HG03025 (cell line): ENCODE results near the gene CDCA8.
A peak's percentile ranks its signal among the peaks of the same experiment; 100 is the strongest.
"Not testable (repeated sequence)": the region's sequence is repeated elsewhere in the genome, so short reads cannot be mapped to it uniquely, and the experiment has no call there.

Experiments used
- ATAC-seq: cut with Tn5 transposase; IDR thresholded peaks from one replicate; pipeline ENCODE4 v1.9.1; 2021; ENCODE audit warnings: mild to moderate bottlenecking, moderate library complexity; ENCODE audit not compliant: unreplicated experiment, low FRiP score

CDCA8 gene

DNA sequence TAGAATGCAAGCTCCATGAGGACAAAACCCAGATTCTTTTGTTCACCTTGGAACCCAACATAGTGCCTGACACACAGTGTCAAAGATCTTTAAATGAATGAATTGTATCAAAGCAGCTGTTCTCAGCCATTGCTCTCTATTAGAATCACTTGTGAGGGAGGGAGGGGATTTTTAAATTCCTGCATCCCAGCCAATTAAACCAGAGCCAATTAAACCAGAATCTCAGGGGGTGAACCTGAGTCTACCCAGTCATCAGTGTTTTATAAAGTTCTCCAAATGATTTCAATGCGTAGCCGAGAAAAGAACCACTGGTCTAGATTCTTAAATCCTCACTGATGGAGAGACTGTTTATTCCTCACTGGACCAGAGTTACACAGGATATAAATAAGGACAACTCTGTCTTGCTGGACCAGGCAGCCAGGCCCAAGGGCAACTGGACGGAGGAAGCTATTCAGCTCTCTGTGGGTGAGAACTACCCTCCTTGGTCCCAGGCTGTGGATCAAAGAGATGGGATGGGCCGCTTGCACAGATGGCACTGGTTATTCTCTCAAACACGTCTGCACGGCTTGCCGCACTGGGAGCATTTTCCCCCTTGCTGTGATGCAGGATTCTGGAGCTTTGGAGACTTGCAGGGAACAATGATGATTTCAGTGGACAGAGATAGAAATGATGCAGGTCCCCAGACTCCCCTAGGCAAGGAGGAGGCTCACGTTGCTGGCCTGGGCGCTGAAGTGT lies 20.0 kb upstream of the CDCA8 start:
- ATAC-seq, result no peak

DNA sequence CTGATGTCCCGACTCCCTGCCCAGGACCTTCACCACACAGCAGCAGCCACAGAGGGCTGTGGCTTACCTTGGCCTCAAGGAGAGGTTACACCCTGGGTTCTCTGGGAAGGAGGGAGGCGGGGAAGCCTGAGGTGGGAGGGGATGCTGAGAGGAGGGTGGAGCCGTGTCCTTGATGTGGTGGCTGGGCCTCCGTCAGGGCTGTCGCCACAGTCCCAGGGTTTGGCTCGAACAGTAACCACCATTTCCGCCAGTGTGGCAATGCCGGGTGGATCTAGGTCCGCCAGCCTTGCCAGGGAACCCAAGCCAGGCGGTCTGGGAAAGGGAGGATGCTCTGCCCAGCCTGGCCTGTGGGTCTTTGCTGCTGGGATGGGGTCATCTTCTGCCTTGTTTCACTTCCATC lies 18.4 kb upstream of the CDCA8 start:
- ATAC-seq, result no peak

DNA sequence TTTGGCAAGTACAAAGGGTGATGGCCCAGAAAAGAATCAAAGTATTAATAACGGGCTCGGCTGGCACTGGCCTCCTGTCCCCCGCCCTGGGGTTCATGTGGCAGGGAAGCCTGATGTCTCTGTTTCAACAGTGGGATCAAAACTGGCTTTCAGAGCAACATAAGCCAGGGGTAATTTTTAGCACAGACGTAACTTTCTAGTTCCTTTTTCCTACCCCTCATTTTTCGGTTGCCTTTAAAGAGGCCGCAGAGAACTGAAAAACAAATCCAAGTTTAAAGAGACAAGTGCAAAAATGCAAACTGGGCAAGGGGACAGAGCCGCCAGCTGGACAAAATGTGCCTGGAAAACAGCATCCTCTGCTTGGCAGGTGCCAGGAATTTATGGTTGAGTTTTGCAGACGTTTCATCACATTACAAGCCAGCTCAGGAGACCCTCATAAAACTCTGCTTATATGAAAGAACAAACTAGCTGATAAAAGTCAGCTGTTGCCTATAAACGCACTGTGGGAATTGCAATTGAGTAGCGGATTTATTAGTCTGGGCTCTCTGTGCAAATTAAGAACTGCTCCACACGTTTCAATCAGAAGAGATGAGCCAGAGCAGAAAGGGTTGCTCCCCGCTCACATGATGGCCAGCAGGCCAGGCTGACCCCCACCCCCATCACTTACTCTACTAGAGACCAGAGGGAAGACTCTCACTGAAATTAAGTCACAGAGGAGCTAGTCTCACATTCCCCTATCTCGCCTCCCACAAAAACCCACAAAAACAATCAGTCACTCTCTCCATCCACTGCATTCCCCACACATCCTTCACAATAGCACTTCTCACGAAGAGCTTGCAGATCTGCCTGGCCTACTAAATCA lies 15.8 kb upstream of the CDCA8 start:
- ATAC-seq, result no peak

DNA sequence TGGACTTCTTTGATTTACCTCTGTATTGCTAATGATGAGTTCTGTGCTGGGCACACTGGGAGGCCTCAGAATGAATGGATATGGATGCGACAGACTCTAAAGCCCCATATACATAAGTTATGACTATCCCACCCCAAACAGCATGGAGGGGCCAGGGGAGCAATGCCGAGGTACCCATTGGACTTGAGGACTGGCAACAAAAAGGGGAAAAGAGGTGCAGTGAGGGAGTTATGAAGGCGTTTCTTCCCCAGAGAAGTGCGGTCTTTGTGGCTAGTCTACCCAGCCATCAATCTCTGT lies 15.2 kb upstream of the CDCA8 start:
- no peak for ATAC-seq

DNA sequence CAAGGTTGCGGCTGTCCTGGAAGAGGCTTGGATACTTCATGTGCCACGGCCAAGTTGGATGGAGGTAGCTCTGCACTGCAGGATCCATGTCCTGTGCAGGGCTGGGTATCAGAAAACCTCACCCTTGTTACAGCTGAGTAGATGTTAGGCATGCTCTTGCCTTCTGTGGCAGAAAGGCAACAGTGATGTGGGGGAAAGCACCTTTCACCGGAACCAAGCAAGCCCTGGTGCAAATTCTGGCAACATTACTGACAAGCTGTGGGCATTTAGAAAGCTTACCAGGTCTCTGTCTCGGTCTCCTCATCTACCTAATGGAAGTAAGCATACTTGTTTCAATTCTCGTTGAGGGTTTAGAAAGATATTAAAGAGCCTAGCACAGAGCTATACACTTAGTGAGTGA lies 14.5 kb upstream of the CDCA8 start:
- ATAC-seq, result no peak

DNA sequence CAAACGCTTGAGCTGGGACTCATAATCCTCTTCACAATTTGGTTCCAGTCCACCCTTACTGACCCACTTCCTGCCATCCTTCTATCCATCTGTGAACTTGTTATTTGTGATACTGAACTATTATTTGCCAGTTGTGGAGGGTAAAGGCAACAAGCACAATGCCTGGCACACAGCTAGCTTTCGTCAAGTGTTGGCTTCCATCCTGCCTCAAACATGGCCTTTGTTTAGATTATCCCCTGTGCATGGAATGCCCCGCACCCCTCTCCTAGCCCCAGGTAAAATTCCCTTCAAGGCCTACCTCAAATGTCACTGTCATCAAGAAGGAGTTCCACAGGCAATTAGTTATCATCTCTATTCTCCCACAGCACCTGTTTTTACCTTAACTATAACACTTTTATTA lies 11.4 kb upstream of the CDCA8 start:
- ATAC-seq, result no peak

DNA sequence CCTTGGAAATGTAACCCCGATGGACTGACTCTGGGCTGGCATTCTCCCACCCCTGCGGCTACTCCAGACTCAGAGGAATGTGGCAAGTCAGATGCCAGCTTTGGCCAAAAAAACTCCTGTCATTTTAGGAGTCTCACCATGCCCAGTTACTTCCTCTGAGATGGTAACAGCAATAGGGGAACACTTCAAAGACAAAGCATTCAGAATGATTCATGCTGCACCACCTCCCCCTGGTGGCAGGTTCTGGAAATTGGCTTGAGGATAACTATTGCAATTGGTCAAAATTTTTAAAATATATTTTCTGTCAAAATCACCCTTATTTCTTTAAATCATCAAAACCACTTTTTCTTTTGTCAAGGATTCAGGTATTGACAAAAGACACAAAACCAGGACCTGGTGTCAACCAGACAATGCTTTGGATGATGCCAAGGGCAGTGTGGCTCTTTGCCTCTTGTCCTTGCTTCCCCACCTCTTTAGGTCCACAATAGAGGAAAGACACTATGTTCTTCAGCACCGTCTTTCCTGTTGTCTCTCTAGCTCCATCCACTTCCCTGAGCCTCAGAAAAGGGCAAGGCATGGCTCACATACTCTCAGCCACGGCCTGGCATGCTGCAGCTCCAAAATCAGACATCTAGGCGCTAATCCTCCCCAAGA lies 9.9 kb upstream of the CDCA8 start:
- no peak for ATAC-seq

DNA sequence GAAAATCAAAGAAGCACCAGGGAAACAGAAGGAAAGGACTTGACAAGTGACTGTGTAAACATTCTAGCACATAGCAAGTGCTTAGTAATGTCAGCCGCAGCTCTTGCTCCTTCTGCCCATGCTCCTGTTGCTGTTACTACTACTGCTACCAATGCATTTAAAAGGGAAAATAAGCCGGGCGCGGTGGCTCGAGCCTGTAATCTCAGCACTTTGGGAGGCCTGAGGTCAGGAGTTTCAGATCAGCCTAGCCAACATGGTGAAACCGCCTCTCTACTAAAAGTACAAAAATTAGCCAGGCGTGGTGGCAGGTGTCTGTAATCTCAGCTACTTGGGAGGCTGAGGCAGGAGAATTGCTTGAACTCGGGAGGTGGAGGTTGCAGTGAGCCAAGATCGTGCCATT lies 8.1 kb upstream of the CDCA8 start:
- ATAC-seq, result not testable (repeated sequence)

DNA sequence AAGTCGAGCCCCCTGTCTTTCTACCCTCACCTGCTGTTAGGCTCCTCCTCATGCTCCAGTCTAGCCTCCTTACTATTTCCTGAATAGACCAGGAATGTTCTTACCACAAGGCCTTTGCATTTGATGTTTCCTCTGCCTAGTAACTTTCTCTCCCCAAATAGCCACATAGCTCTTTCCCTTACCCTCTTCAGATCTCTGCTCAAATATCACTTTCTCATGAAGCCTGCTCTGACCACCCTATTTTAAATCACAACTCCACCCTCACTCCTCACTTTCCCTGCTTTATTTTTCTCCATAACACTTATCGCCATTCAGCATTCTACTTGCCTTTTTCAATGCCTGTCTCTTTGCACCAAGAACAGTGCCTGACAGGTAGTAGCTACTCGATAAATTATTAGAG lies 6.6 kb upstream of the CDCA8 start:
- ATAC-seq, result no peak

DNA sequence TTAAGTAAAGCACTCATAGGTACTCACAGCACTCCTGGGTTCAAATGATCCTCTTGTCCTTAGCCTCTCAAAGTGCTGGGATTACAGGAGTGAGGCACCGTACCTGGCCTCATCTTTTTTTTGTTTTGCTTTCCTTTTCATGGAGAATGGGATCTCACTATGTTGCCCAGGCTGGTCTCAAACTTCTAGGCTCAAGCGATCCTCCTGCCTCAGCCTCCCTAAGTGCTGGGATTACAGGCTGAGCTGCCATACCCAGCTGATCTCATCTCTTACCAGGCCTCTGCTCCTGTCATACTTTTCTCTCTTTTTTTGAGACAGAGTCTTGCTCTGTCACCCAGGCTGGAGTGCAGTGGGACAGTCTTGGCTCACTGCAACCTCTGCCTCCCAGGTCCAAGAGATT lies 4.6 kb upstream of the CDCA8 start:
- ATAC-seq, result not testable (repeated sequence)

DNA sequence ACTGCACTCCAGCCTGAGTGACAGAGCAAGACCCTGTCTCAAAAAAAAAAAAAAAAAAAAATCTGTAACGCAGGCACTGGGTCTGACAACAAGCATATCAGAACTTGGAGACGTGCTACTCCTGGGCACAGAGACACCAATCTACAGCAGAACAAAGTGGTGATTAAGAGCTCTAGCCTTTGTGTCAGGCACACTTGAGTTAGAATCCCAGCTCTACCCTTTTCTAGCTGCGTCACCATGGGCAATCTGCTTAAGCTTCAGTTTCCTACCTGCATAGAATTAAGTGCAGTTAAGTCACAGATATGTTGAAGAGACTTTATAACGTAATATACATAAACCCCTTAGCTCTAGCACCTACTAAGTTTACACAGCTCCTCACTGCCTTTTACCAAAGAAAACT lies 3.4 kb upstream of the CDCA8 start:
- ATAC-seq, result no peak

DNA sequence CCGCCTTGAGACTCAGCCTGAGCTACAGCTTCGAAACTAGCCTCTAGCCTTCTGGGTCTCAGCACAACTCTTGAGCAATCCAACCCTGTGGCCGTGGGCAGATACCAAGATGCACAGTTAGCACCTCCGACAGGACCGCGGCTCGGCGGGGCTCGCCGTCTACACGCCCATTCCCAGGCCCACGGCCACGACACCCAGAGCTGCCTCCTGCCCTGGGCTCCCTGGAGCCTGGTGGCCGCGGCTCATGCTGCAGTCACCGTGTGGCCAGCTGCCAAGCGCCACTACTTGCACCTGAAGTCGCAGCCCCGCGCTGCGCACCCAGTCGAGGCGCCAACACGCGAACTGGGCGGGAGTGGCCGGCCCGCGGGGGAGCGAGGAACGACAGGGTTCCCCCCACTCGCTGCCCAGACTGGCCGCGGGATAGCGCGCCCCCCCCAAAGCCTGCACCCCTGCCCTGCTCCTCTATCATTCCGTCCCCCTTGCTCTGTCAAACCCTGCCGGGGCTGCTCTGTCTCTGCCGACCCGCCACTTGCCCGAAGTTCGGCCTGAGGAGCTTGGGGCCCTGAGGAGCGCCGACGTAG lies 729 bp upstream of the CDCA8 start:
- peak; percentile 8 for ATAC-seq

DNA sequence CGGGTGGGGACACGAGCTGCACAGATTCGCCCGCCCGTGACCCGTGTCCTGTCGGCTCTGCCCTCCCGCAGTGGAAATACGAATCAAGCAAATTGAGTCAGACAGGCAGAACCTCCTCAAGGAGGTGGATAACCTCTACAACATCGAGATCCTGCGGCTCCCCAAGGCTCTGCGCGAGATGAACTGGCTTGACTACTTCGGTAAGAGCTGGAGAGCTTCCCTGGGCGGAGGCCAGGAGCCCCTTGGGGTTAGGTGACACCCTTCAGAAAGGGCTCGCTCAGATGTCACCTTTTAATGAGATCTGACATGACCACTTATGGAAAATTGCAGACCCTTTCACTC lies 489 bp downstream of the CDCA8 start:
- ATAC-seq, result no peak

DNA sequence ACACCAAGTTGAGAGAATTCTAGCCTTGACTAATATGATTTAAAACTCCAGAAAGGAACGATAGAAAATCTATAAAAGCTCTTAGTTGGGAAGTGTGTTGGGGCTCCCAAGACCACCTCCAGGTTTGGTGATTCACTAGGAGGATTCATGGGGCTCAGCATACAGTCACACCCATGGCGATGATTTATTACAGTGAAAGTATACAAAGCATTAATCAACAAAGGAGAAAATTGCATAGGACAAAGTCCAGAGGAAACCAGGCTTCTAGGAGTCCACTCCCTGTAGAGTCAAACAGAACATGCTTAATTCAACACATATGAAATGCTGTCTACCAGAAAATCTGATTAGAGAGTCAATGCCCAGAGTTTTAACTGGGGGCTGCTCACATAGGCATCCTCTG lies 4.8 kb downstream of the CDCA8 start:
- no peak for ATAC-seq

DNA sequence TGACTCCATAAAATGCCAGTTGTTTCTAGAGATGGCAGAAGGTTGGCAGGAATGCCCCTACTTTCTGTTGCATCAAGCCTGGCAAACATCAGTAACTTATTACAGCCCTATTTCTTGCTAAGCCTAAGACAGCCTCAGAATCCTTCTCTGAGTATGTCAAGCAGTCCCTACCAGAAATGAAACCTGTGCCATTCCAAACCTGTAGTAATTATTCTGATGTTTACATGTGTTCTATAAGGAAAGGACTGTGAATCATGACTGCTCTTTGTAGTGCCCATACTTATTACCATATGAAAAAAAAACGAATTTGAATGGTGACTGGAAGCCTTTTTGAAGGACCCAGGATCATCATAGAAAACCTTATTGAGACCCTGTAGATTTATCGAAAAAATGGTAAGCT lies 5.4 kb downstream of the CDCA8 start:
- ATAC-seq, result no peak

DNA sequence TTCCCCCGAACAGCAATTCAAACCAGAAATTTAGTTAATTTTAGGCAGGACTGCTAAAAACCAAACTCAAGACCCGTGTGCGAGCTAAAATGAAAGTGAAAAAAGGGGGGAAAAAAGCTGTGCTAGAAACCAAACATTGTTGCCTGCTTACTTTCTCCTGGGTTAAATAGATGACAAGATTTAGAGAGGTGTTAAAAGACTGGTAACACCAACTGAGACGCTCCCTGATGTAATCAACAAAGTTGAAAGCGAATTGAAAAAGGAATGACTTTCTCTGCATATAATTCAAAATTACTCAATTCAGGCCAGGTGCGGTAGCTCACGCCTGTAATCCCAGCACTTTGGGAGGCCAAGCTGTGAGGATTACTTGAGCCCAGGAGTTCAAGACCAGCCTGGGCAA lies 6.8 kb downstream of the CDCA8 start:
- no peak for ATAC-seq

DNA sequence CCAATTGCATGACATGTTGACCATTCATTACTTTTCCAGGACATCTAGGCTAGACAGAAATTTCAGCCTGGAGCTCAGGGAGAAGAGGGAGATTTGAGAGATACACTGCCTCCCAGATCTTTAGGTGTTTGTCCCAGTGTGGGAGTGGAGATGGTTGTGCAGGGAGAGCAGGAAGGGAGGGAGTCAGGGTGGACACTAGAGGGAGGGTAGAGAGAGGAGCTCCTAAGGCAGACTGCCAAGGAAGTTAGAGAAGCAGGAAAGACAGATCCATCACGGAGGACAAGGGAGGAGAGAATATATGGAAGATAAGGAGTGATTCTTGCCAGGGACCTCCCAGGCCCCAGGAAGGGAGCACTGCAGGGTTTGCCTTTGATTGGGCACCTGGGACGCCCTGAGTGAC lies 8.7 kb downstream of the CDCA8 start:
- ATAC-seq, result no peak

DNA sequence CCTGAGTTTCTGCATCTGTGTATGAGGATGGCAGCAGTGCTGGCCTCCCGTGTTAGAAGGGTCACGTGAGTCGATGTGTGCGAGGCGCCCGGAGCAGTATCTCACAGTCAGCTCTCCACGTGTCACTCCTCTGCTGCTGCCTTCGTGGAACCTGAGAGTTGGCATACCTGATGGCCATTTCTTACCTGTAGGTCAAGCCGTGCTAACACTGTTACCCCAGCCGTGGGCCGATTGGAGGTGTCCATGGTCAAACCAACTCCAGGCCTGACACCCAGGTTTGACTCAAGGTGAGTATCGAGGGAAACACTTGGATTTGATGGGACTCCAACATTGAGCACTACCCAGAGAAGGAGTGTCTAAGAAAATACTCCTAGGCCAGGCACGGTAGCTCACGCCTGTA lies 10.7 kb downstream of the CDCA8 start:
- ATAC-seq, result no peak

DNA sequence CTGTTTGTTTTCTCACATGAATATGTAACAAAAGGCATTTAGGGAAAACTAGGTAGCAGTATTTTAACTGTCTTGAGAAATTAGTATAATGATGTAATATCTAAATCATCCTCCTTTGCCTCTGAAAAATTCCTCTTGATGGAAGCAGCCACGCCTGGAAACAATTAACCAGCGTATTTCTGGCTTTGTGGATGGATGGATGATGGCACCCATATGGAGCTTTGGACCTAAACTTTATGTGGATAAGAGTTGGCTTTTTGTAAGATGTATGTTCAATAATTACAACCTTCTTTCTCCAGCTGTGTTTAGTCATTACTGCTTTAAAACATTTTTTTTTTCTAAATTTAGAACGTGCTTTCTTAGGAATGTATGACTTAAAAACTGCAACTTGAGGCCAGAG lies 12.7 kb downstream of the CDCA8 start:
- ATAC-seq, result no peak

DNA sequence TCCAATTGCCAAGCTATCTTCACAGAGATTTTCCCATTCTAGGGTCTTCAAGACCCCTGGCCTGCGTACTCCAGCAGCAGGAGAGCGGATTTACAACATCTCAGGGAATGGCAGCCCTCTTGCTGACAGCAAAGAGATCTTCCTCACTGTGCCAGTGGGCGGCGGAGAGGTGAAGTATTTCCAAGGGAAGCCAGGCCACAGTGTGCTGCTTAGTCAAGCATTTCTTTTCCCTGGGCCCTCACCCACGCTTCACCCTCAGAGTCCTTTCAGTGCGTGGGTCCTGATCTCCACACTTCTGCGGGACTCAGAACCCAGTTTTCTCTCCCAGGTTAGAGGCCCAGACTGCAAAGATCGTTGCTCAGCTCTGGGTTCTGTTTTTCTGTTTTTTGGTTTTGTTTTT lies 13.1 kb downstream of the CDCA8 start:
- ATAC-seq, result no peak

DNA sequence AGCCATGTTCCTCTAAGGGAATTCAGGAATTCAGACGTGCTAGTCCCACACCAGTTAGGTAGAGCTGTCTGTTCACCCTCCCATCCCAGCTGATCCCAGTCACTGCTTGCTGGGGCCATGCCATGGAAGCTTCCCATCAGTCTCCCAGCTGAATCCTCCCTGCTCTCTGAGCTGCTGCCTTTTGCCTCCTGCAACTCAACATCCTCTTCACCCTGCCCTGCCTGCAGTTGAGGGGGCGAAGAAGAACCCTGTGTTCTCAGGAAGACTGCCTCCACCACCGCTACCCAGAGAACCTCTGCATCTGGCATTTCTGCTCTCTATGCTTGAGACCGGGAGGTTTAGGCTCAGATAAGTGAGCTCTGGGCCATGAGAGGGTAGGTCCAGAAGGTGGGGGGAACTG lies 16.2 kb downstream of the CDCA8 start:
- no peak for ATAC-seq

DNA sequence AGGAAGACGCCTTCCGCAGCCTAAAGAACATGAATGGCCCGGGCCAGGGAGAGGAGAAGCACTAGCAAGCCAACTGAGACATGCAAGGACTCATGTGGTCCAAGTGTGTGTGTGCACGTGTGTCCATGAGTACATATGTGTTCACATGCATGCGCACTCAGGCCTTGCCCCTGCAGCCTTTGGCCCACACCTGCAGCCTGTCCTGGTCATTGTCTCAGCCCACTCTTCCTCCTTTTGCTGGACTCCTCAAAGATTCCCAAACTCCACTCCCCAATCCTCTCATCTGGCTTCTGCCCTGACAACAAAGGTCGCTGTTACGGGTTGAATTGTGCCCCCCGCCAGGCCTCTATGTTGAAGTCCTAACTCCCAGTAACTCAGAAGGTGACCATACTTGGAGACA lies 21.9 kb downstream of the CDCA8 start:
- no peak for ATAC-seq
